ENCODE data around the gene NXN.
"Not testable (repeated sequence)": the region's sequence is repeated elsewhere in the genome, so short reads cannot be mapped to it uniquely, and the experiment has no call there.

The NXN gene

DNA sequence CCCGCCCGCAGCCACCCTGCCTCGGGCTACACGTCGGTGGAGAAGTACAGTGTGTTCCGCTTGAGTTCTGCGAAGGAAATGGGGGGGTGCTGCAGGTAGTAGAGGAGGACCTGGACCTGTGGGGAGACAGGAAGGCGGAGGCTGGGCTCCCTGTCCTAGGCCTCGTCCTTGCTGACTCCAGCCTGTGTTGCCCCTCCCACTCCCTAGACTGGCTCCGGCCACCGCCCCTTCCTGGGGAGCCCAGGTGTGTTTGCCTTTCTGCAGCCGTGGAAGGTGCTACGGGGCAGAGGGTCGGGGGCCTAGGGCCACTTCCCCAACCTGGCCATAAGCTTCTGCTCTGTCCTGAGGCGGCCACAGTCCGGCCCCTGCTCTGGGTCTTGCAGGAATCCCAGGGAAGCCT lies 26.5 kb upstream of the NXN start:
- DNase-seq (ENCODE audit: low read depth in 3 of 3) = no peak

DNA sequence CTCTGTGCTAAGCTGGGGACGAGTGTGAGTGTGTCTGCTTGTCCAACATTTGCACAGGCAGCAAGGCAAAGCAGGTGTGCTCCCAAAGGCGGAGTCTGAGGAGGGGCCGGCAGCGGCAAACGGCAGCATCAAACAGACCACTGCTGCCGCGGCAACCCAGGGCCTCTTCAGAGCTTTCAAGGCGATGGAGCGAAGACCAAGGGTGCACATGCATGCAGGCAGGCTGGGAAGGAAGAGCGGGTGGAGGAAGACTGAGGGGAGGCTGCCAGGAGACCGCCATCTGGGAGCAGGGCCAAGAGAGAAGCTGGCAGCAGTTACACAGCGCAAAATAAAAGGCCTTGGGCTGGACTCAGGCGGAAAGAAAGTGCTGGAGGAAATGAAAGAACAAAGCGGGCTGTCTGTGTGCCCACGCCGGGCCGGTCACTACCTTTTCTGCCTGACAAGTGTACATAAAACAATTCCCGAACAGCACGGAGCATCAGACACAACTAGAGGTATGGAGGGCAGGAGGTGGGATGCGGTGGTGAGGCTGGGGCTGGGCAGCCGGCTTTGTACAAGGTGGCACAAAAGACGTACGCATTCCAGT lies 25.9 kb upstream of the NXN start:
- DNase-seq (ENCODE audit: low read depth in 3 of 3) = no peak

DNA sequence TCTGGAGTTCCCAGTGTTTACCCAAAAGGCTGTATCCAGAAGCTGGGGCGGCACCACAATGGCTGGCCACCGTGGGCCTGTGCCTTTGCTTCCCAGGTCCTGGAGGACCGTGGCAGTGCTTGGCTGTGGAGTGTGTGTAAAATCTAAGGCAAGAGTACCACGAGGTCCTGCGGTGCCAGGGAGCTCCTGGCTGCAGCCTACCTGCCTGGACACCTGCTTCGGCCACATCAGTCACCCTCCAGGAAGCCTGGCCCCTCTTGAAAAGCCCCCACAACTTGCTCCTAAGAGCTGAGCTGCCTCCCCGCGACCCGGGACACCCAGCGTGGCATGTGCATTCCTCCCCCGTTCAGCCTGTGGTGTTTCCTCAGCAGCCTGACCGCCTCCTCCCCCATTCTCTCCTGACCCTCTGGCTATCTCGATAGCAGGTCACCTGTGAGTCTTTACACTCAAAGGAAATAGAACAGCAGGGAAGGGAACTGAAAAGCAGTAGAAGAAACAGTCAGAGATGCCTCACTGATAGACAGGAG lies 25.3 kb upstream of the NXN start:
- DNase-seq (ENCODE audit: low read depth in 3 of 3) = no peak

DNA sequence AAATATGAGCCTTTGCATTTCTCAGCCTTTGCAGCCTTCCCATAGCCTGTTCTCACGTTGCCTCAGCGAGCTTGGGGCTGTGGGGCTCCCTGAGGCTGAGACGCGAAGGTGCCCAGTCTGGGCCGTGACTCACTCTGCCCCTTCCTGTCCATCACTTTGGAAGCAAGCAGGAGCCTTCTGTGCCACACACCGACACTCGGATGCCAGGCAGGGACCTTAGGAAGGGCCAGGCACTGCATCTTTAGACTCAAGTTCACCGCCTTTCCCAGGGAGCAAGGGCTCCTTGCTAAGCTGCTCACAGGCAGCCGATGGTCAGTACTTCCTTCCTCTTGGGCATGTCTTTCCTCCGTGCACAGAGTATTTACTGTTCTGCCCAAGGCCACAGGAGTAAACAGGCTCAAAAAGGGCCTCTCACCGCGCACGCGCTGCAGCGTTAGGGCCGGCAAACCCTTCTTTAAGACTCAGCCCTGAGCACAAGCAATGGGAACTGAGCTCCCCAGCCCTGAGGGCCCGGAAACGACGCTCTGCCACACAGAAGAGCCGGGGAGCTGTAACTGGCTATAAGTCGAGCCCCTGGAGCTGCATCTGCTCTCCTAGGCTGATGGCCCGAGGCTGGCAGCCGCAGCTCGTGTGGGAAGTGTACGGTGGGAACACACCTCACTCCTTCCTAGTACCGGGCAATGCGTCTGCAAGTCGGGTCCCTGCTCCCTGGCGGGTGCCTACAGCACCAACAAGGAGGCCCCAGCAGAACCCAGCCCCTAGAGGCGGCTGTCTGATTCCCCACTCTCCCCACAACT lies 24.6 kb upstream of the NXN start:
- no peak for DNase-seq (ENCODE audit: low read depth in 3 of 3)

DNA sequence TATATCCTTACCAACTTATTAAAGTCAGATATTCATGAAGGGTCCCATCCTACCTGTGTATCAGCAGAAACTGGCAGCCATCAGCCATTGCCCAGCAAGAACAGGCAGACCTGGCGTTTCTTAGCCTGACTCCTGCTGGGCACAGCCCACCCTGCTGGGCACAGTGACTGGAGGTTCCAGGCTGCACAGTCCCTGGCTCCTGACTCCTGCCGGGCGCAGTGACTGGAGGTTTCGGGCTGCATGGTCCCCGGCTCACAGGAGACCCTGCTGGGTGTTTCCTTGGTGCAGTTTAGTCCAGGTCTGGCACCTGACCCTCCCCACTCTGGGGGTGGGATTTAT lies 24.0 kb upstream of the NXN start:
- no peak for DNase-seq (ENCODE audit: low read depth in 3 of 3)

DNA sequence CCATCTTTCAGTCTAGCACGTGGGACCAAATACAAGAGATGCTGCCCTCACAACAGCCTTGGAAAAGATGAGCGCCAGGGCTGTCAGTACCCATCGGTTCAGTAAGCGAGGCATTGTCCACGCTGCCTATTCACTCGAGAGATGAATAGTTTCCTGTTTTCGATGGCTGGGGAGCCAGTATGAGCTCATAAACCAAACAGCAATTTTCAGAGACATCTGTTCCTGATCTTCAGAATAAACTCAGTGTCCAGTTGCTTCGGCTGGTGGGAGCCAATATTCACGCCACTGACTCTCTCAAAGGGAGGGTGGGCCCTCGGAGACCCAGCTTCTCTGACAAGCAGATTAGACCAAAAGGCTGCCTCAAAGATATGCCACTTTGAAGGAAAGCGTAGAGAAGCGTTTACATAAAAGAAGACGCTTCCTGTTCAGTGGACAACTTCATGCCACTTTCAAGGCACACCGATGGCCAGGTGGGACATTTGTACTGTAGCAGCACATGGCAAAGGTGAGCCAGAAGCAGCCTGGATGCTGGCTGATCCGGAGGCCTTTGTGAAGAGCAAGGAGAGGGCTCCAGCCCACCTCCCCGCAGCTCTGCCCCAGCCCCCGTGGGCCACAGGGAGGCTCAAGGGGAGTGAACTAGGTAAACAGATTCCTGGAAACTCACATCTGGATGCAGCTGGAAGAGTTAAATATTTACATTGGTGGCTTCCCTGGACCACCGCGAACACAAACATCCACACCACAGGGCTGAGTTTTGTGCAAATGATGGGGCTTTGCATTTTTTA lies 23.4 kb upstream of the NXN start:
- no peak for DNase-seq (ENCODE audit: low read depth in 3 of 3)

DNA sequence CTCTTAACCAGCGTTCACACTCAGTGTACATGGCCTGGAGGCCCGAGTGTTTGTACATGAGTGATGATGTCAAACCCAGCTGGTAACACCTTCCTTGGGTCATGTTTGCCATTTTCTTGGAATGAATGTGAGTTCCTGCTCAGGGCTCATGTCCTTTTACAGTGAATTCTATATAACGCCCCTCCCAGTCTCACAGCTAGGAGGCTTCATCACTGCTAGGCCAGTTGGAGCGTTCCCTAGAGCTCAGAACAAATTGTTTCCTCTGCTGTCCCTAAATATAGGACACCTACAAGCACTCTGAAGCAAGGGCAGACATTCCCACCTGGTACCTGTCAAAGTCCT lies 22.8 kb upstream of the NXN start:
- DNase-seq (ENCODE audit: low read depth in 3 of 3) = no peak

DNA sequence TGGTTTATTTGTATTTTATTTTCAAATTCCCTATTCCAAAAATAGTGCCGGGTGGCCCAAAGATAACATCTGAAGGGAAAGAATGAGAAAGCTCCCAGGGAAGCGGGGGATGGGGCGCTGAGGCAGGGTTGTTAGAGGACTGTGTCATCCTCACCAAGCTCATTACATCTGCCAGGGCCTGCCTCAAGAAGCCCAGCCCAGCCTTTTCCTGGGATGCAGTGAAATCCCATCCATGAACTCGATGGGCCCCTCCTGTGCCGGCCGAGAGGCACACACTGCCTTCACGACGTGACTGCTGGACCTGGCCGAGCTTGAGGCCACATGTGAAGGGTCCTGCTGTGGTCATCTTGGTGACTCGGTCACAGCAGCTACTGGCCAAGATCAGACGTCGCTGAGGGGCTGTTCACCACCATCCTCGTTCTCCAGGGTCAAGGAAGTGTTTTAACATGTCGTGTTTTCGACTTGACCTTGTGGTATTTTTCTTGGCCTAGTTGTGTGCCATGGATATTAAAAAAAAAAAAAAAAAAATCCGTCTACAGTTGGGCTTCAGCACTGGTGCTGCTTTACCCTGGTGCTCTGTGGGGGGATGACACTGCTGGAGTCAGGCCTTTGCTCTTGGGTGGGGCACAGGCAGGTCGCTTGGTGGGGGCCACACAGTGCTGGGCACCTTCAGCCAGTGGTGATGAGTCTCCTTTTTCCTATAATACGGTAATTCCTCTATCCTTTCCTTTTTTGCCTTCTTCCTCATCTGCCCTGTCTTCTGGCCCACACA lies 22.2 kb upstream of the NXN start:
- no peak for DNase-seq (ENCODE audit: low read depth in 3 of 3)

DNA sequence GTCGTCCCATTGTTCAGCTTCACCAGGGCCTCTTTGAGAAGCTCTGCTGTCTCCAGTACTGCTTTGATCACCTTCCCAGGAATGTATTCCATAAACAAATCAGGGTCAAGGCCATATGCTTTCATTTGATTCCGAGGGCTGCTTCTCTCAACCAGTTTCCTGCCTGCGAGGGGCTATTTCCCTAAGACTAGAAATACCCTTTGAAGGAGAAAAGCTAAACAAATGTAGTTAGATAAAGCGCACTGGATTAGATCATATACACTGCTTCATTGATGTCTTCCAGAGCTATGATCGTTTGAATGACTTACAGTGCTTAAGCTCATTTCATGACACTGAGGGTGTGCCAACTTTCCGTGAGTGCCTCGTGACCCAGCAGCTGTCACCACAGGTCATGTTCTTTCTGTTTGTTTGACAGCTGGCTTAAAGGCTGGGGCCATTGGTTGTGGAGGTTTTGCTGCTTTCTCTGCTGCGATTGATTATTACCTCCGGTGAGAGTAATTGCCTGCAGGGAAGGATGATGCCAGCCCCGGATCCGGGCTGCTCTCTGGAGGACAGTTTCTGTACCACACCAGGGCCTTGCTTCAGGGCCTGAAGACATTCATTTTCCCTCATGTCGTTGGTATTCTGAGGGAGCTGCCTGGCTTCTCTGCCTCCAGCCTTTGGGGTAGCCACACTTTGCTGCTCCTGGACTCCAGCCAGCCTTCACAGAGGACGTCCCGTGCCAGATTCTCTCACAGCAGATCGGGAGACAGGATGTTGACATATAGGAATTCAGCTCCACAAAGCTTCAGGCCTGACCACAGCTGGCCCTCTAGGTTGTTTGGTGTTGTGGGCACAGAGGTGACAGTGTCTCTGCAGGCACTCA lies 21.3 kb upstream of the NXN start:
- no peak for DNase-seq (ENCODE audit: low read depth in 3 of 3)

DNA sequence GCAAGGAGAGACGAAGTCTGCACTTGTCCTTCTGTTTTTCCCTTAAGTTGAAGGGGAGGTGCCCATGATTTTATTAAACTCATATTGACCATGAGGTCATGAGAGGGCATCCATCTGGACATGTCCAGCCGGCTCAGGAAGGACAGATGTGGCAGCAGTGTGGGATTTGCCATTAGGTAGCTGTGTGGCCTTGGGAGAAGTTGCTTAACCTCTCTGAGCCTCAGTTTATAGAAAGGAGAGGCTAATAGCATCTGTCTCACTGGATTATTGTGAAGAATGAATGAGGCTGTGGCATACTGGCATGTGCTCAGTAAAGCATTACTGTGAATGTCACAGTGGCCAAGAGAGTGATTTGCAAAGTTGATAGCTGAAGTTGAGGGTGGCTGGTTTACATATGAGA lies 18.5 kb upstream of the NXN start:
- DNase-seq (ENCODE audit: low read depth in 3 of 3) = no peak

DNA sequence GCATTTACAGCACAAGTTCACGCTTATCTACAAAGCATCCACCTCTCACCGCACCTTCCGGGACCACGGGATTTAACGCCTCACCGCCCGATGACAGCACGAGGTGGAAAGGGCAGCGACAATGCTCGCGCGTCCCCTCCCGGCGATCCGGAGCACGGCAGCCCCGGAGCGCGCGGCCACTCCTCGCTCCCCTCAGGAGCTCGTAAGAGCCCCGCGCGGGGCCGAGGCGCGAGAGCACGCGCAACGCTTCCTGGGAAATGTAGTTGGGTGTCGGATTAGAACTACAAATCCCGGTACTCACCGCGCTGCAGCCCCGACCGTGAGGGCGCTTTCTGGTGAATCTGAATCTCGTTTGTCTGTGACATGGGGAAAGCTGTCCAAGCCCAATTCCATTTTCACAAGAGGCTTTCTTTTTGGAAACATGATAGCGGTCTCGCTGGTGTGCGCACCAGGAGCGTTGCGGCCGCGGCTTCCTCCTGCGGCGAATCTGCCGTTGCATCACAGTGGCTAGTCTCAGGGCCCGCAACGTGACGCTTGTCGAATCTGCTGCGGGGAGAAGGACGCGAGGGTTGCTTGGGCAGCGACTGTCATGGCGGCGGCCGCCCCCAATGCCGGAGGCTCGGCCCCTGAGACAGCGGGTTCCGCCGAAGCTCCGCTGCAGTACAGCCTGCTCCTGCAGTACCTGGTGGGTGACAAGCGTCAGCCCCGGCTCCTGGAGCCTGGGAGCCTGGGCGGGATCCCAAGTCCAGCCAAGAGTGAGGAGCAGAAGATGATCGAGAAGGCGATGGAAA lies 17.2 kb upstream of the NXN start, which contains the start of gene TIMM22:
TSS of gene TIMM22 (plus strand) at position 576 of the 791 bp plus-strand sequence. CDS start at position 590, 14 bp downstream.
- peak; percentile 81 to 90 (median 86) for DNase-seq (ENCODE audit: low read depth in 3 of 3)

DNA sequence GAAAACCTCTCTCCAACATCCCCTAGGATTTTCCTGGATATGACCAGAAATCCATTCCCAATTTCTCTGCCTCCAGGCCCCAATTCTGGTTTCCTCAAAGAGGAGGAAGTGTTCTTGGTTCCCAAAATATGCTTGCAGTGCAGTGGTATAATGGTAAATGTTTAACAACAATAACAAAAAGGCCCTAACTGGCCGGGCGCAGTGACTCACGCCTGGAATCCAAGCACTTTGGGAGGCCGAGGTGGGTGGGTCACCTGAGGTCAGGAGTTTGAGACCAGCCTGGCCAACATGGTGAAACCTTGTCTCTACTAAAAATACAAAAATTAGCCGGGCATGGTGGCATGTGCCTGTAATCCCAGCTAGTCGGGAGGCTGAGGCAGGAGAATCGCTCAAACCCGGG lies 15.7 kb upstream of the NXN start:
- not testable (repeated sequence) for DNase-seq (ENCODE audit: low read depth in 3 of 3)

DNA sequence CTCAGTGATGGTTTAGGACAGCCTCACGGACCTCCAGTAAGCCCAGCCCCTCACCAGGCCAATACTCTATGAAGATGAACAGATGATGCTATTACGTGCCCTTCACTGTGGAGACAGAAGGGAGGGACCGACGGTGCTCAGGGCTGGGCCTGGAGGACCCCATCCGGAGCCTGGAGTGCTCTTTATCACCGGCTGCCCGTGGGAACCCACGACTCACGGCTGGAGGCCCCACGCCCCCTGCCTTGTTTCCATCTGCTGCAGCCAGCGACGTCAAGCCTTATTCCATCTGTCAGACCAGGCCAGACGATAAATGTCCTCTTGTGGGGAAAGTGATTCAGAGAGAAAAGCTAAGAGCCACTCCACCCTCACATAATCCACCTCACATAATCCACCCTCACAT lies 13.4 kb upstream of the NXN start:
- DNase-seq (ENCODE audit: low read depth in 3 of 3) = no peak

DNA sequence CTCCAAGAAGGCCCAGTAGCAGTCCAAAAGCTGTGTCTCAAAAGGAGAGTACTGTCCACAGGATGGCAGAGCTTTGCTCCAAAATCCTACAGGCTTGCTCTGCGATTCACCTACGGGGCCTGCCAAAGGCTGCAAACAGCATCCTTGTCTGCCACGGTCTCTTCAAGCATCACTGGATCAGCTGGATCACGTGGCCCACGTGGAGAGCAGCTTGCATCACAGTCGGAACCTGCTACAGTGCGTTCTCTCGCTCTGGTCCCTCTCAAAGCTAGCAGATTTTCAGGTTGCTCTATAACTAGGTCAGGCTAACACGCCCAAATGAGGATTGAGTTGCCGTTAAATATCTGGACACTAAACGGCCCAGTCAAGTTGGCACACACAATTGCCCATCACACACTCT lies 9.0 kb upstream of the NXN start:
- no peak for DNase-seq (ENCODE audit: low read depth in 3 of 3)

DNA sequence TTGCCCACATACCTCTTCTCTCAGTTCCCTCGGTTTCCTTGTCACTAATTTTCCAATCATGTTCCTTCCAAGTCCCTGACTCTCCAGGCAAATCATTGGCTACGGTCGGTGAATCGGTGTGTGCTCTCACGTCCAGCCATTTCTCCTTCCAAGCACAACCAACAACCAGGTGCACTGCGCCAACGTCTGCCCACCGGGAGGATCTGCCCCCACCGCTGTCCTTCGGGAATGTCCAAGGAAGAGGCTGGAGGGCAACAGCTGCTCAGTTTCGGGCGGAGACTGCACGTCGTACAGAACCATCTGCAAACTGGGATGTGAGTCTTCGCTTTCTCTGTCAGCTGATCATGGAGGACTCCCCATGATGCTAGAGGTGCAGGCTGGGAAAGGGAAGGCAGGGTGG lies 8.4 kb upstream of the NXN start:
- no peak for DNase-seq (ENCODE audit: low read depth in 3 of 3)

DNA sequence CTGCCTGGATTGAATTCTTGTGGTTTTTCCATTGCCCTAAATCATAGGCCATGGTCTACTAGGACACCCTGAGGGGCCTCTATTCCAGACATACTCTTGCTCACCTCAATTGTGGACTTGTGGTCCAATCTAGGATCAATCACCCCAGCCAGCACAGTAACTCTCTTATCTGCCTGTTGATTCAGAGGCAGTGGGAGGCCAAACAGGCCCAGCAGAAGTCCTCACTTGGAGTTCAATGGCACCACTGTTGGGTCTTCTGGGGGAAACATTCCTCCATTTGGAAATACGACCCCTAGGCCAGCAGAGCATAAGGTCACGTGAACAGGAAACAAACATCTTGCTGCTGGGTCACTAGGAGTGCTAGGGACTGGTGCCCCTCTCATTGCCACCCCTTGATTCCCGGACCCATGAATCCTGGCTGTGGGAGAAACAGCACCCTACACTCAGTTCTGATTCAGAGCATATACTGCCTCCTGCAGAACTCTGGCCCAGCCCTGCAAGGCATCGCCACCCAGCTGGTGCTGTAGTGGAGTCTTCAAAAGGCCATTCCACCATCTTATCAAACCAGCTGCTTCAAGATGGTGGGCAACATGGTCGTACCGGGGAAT lies 6.8 kb upstream of the NXN start:
- DNase-seq (ENCODE audit: low read depth in 3 of 3) = no peak

DNA sequence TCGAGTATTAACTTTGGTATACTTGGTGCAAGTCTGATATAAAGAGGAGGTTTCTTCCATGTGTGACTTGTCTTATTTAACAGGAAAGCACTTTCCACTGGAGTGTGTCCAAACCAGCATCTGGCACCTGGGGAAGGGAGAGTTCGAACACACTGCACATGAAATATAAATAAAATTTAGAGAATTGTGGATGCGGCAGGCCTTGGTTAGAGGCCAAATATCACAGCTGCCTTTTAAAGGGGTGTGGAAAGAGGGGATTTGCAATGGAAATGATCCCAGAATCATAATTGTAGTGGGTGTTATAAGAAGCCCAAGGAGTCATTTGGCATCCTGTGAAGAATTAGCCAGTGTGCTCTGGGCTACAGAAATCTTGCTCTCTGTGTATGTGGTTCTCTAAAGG lies 4.3 kb upstream of the NXN start:
- DNase-seq (ENCODE audit: low read depth in 3 of 3) = no peak

DNA sequence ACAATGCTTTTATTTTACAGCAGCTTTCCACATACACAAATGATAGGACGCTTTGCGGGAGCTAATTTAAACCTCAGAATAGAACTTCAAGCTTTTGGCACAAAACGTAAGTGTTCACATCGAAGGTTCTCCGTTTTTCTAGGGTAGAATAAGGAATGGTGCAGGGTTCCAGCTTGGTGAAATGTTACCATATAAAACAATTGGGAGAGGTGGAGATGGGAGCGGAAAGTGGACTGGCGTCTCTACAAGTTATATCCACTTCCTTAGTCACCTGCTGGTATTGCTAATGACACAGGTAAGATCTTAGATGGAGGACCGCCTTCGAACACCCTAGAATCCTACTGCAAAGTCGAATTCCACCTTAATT lies 1.7 kb upstream of the NXN start:
- no peak for DNase-seq (ENCODE audit: low read depth in 3 of 3)

DNA sequence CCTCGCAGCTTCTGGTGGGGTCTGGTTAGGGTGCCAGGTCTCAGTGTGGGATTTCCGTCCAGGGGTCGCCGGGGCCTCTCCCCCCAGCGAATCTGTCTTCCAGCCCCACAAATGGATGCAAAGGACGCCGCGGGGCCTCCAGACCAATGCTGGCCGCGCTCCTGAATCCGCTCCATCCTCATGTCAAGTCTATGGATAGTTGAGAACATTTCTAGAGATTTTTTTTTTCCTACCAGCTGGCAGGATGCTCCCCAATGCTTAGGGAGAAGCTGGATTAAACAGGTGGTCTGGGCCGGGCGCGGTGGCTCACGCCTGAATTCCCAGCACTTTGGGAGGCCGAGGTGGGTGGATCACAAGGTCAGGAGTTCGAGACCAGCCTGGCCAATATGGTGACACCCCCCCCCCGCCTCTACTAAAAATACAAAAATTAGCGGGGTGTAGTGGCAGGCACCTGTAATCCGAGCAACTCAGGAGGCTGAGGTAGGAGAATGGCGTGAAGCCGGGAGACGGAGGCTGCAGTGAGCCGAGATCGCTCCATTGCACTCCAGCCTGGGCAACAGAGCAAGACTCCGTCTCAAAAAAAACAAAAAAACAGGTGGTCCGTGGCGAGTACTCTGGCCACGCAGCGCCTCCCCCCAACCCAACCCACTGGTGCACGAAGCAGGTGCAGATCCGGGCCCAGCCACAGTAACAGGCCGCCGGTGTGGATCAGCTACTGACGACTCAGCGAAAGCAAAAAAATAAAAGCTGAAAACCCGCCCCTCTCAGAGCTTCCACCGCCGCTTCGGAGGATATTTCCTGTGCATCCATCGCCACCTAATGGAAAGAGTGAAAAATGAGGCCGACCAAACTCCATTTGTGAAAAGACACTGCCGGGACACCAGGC lies 1.1 kb upstream of the NXN start:
- DNase-seq (ENCODE audit: low read depth in 3 of 3) = peak; percentile 53 to 71 (median 67)

Measured in stimulated activated CD4-positive, alpha-beta T cell treated with anti-CD3 and anti-CD28 coated beads, TNF-alpha, amount 100 ng/mL, for 24 hours (primary cell).